GM21786 (cell line): Measurements from ENCODE around the gene ZNF683.
"Not testable (repeated sequence)": the region's sequence is repeated elsewhere in the genome, so short reads cannot be mapped to it uniquely, and the experiment has no call there.

Experiments
- ATAC-seq: cut with Tn5 transposase; IDR thresholded peaks from one replicate; pipeline ENCODE4 v1.9.1; 2021; ENCODE audit not compliant: unreplicated experiment

Gene ZNF683

DNA sequence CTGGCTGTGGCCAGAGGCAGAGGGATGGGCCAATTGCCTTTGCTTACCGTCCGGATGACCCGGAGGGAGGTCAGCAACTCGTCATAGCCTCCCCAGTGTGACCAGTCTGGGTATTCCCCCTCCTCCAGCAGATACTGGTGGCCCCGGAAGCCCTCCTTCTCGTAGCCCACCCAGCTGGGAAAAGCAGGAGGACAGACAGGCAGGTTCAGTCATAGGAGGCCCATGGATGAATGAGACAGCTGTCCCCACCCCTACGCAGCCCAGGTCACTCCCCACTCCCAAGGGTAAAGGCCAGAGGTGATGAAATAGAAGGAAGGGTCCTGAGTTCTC lies 35.4 kb downstream of the ZNF683 start:
- no peak for ATAC-seq

DNA sequence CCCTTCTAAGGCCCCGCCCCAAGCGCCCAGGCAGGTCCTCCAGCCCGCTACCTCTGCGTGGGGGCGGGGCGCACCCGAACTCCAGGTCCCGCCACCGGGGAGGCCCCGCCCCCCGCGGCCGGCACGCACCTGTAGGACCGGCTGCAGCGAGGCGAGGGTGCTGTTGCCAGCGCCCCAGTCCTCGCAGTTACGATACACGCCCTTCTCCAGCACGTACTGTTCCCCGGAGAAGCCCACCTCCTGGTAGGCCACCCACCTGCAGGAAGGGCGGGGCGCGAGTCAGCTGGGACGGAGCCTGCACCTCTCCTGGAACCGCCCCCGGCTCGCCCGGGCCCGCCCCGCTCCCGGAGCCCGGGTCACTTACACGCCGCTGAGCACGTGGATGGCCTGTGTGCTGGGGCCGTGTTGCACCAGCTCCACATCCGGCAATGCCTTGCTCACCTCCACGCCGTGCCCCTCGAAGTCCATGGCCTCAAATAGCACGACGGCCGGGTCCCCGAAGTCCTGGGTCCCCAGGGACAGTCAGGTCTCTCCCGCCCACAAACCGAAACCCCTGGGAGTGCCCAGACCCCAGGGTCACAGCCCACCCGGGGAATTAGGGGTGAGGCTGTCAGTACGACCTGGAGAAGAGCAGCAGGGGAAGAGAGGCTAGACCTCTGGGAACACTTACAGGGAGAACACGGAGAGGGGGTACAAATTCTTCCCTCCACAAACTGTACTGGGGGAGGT lies 35.9 kb downstream of the ZNF683 start:
- no peak for ATAC-seq

DNA sequence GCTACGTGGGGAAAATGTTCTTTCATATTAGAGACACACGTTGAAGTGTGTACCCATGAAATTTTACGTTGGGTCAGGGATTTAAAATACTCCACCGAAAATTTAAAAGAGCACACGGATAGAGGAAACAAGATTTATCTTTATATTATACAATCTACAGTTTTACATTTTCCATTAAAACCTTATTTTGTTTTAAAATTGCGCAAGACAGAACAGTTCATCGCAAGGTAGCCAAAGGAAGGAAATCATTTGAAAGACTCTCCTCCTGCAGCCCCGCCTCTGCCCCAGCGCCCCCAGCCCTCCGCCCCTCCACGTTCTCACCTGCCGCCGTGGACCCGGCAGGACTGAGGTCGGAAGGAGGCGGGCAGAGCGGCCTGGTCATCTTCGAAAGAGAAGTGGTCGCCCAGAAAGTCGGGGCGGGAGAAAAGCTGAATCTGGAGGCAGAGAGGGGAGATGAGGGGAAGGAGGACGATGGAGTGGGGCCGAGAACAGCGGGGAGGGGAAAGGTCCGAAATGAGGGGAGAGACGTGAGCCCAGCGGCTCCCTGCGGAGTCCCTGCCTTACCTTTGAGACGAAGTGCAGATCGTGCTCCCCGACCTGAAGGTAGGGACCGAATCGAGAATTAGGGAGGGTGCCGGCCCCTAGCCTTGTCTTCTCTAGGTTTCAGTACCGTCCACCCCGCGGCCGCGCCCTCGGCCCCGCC lies 36.6 kb downstream of the ZNF683 start:
- no peak for ATAC-seq

DNA sequence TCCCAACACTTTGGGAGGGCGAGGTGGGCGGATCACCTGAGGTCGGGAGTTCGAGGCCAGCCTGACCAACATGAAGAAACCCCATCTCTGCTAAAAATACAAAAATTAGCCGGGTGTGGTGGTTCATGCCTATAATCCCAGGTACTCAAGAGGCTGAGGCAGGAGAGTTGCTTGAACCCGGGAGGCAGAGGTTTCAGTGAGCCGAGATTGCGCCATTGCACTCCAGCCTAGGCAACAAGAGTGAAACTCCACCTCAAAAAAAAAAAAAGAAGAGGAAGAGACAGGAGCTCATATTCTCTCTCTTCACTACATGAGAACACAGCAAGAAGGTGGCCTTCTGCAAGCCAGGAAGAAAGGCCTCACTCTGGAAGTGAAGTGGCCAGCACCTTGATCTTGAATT lies 39.2 kb downstream of the ZNF683 start:
- not testable (repeated sequence) for ATAC-seq

DNA sequence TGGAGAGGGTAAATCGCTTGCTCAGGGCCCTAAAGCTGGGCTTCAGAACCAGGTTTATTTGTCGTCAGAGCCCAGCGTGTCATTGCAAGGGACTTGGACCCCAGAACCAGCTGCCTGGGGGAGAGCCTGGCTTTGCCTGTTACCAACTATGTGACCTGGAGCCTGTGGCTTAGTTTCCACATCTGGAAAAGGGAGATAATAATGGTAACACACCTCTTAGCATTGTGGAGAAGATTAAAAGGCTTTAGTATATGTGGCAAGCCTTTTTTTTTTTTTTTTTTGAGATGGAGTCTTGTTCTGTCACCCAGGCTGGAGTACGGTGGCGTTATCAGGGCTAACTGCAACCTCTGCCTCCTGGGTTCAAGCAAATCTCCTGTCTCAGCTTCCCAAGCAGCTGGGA lies 42.3 kb downstream of the ZNF683 start:
- no peak for ATAC-seq

DNA sequence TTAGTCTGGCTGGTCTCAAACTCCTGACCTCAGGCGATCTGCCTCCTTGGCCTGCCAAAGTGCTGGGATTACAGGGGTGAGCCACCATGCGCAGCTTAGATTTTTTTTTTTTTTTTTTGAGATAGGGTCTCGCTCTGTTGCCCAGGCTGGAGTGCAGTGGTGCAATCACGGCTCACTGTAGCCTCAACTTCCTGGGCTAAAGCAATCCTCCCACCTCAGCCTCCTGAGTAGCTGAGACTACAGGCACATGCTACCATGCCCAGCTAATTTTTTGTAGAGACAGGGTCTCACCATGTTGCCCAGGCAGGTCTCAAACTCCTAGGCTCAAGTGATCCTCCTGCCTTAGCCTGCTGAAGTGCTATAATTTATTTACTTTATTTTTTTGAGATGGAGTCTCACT lies 43.2 kb downstream of the ZNF683 start:
- not testable (repeated sequence) for ATAC-seq

DNA sequence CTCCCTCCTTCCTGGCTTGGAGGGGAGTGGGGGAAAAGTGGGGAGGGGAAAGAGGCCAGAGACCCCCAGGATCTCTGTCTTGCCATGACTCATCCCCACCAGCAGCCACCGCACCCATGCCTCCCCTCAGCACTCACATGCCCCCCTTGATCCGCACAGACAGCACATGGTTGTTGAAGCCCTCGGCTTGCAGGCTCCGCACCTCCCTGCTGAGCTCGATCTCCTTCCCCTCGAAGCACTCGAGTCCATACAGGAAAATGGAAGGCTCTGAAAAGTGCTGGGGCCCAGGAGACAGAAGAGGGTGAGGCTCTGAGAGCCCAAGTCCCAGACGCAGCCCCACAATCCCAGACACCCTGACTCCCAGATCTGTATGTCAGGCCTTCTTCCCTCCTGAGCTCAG lies 44.0 kb downstream of the ZNF683 start:
- ATAC-seq: no peak

DNA sequence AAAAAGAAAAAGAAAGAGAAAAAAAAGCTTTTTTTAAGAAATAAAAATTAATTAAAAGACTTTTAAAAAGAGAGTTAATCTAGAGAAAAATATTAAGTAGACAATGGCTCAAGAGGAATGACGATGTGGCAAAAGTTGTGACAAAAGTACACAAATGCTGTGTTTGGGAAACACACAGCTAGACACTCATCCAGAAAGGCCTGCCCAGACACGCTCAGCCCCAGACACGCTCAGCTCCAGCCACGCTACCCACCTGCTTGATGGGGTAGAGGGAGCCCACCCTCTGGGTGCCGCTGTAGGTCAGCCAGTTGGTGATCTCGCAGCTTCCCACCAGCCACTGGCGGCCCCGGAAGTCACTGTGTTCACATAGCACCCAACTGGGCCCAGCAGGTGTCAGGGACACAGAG lies 44.6 kb downstream of the ZNF683 start:
- ATAC-seq: no peak

DNA sequence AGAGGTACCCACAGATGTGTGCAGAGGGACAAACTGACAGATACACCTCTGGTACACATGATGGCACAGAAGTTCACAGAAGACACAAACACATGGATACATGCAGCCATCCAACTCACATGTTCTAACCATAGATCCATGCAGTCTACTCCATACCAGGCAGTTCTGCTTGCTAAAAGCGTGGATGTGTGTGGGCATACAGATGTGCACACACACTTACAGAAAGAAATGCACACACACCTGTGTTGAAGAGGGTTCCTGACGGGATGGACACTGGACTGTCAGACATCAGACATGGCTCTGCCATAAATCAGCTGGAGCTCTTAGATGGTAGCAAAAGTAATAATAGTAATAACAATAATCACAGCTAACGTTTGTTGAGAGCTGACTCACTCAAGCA lies 48.0 kb downstream of the ZNF683 start:
- no peak for ATAC-seq

DNA sequence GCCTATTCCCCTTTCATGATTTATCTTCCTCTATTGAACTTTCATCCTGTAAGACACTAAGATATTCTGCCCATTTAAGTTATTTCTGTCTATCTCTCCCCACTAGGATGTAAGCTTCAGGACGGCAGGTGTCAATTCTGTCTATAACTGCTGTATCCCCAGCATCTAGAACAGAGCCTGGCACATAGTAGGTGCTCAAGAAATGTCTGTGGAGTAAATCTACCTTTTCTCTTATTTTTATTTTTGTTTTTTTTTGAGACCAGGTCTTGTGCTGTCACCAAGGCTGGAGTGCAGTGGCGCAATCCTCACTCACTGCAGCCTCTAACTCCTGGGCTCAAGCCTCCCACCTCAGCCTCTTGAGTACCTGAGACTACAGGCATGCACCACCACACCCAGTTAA lies 49.2 kb downstream of the ZNF683 start:
- no peak for ATAC-seq

DNA sequence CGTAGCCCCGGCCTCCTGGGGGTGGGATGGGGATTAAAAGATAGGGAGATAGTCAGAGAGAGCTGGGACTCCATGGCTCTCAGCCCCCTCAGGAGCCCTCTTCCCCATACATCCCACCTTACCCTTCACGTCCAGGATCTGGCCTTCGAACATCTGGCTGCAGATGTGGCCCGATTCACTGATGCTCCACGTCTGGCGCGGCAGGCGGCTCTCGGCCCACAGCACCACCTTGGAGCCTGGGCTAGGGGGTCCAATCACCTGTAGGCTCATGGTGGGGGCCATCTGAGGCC lies 50.6 kb downstream of the ZNF683 start:
- ATAC-seq: no peak

DNA sequence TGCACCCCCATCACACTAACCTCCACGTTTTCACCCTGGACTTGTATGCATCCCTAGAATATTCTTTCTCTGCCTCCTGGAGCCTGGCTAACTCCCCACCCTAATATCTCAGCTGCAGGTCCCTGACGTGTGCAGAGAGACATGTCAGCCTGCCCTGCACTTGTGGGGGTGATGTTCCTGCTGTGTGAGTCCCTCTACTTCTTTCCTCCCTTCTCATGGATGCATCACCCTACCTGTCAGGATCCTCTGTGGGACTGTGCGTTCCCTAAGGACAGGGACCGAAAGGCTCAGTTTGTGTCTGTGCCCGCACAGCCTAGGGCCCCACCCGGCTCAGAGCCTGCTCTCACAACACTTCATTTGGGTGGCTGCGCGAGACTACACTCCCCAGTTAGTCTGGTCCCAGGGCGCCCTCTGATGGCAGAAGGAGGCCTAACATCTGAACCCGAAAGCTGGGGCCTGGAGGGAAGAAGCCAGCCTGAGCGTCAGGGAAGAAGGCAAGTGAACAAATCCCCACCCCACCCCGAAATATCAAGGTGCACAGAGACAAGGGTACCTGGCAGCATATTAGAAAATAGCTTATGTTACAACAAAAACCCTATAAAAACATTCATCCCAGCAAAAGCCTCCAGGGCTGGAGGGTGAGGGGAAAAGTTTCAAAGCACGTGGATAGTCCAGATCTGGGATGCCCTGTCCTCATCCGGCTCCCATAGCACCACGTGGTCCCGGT lies 51.1 kb downstream of the ZNF683 start:
- ATAC-seq: peak; percentile 39

DNA sequence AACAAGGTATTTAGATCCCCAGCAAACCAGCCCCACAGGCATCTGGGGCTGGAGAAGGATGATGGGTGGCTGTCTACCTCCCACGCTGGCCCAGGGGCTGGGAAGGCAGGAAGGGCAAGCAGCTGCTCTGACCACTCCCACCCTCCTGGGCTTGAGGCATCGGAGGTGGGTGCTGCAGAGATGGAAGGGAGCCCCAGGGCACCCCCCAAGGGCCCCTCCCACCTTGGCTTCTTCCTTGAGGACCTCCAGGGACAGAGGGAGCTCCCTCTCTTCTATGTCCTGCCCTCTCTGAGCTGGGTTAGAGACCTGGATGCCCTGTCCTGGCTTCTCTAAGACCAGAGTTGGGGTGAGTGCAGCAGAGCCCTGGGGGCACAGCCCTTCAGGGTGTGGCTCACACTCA lies 51.7 kb downstream of the ZNF683 start:
- no peak for ATAC-seq

DNA sequence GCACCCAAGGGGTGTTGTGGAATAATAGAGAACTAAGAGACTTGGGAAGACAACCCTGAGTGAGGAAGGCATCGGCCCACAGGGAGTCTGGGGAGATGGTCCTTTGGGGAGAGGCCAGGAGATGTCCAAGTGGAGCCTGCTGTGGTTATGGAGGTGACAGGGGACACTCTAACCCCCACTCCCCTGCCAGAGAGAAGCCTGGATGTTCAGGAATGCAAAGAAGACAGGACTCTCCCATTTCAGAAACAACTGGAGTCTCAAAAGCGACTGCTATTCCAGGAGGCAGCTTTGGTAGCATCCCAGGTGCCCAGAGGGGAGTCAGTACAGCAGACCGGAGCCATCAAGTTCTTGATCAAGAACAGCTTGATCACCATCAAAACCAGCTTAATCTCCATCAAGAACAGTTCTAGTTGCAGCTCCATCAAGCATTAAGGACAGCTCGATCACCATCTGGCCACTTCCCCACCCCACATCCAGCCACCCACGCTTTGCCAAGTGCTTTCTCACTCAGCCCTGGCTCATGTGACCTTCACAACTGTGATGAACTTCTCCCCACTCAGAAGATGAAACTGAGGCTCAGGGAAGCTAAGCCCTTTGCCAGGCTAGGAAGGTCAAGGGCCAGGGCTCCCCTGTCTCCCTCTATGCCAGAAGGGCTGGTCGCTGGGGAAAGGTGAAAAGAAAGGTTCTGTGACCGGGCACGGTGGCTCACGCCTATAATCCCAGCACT lies 54.0 kb downstream of the ZNF683 start:
- no peak for ATAC-seq

DNA sequence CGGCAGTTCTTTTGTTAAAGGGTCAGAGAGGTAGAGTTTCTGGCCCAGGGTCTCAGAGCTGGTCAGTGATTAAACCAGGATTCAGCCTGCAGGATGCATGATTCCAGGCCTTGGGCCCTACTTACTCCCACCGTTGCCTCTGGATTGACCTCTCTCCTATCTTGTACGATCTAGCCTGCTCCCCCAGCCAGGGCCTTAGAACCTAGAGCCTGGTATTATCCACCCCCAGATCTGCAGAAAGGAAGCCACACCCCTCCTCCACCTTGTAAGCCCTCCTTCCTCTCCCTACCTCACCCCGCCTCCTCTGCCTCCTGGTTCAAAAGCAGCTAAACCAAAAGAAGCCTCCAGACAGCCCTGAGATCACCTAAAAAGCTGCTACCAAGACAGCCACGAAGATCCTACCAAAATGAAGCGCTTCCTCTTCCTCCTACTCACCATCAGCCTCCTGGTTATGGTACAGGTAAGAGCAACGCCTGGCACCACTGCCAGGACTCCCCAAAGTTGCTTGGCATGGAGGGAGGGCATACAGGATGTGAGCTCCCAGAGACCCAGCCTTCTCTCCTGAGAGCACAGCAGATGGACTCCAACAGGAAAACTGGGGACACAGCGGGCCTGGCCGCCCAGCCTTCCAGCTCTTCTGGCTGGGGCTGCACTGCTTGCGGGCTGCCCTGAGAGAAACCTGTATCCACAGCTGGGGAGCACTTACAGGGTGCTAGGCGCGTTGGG lies 54.8 kb downstream of the ZNF683 start, which contains the start of gene CD52:
CD52 (plus strand) TSS at position 347 of the 726 bp plus-strand sequence; CDS start at position 407, 60 bp downstream.
- peak; percentile 35 for ATAC-seq

DNA sequence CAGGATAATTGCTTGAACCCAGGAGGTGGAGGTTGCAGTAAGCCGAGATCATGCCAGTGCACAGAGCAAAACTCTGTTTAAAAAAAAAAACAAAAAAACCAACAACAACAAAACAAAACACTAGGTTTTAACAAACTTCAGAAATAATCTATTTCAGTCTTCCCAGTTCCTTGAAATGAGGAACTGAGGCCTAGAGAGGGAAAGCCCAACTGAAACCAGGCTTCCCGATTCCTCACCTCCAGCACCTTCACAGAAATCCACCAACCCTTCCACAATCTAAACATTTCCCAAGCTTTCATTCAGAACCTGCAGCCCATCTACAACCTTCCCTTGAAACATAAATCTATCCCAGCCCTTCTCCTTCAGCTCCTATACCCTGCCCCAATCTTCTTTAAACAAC lies 55.4 kb downstream of the ZNF683 start:
- no peak for ATAC-seq

DNA sequence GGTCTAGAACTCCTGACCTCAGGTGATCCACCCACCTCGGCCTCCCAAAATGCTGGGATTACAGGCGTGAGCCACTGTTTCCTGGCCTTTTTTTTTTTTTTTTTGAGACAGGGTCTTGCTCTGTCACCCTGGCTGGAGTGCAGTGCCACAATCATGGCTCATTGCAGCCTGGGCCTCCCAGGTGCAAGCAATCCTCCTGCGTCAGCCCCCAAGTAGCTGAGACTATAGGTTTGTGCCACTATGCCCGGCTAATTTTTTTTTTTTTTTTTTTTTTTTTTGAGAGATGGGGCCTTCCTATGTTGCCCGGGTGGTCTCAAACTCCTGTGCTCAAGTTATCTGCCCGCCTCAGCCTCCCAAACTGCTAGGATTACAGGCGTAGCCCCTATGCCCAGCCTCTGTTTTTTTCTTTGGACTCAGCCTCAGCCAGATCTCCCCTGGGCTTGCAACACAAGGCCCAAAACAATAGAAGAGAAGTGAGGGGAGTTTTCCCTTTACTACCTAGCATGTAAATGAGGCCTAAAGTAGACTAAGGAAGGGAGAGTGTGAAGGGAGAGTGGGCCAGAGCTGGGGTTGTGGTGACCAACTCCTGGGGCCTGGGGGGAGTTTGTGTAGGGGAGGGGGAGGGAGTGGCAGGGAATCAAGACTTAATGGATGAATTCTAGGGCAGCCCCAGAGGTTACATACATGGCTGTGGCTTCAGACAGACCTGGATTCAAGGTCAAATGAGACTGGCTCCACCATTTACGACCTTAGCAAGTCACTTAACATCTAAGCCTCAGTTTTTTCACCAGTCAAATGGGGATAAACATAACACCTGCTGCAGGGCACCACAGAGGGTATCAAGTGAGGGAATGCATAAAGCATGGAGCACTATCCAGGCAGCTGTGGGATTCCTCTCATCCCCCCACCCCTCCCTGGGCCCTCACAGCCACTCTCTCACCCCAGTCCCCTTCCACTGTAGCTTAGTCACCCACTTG lies 56.4 kb downstream of the ZNF683 start:
- ATAC-seq: no peak

DNA sequence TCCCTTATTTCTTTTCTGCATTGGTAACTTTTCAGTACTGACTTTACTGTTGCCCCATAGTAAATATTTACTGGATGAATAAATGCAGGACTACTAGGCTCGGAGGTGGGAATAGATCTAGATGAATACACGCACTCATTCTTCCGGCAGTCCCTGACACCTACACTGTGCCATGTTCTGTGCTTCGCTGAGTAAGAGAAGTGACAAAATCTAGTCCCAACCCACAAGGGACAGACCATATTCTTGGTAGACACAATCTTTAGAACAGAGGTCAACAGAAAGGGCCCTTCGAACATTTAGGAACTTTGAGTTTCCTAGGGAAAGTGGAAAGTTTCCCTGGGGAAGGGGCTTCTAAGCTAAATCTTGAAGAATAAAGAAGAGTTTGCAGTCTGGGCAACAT lies 58.0 kb downstream of the ZNF683 start:
- ATAC-seq: no peak
